ENCODE results near the gene SPCS2. TPM values are rescaled to one million over a fixed set of nuclear protein-coding genes. Genes with fewer than 3 reads are reported as not detected.

Gene SPCS2
- total and polyA plus RNA-seq, 3 donors from 2014 or later = 37.0 to 152 (median 61.1) TPM

DNA sequence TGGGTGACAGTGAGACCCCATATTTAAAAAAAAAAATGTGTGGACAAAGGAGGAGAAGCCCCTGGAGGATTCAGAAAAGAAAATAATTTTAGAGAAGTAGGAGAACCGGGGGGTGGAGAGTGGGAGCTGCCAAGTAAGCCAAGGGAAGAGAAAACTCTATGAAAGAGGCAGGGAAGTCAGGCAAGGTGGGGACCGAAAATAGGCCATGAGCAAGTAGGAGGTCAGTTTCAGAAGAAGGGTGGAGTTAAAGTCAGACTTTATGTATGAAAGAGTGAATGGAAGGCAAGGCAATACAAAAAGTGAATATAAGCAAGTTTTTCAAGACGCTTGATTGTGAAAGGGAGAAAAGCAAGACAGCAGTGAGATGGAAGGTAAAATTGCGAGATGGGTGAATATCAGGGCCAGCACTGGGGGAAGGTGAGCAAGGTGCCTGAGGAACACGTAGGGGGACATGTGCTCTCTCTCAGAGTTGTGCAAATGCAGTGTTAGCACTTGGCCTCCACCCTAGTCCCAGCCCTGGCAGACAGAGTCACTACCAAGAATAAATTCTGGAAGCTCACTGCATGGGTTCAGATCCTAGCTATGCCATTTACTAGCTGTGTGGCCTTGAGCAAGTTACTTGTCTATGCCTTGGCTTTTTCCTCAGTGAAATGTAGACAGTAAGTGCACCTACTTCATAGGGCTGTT lies 6.8 kb upstream of the SPCS2 start:
- TF ChIP-seq, protein P1, sequence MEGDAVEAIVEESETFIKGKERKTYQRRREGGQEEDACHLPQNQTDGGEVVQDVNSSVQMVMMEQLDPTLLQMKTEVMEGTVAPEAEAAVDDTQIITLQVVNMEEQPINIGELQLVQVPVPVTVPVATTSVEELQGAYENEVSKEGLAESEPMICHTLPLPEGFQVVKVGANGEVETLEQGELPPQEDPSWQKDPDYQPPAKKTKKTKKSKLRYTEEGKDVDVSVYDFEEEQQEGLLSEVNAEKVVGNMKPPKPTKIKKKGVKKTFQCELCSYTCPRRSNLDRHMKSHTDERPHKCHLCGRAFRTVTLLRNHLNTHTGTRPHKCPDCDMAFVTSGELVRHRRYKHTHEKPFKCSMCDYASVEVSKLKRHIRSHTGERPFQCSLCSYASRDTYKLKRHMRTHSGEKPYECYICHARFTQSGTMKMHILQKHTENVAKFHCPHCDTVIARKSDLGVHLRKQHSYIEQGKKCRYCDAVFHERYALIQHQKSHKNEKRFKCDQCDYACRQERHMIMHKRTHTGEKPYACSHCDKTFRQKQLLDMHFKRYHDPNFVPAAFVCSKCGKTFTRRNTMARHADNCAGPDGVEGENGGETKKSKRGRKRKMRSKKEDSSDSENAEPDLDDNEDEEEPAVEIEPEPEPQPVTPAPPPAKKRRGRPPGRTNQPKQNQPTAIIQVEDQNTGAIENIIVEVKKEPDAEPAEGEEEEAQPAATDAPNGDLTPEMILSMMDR (IDR thresholded peaks at IDR 0.05) = no peak
- no peak for TF ChIP-seq POLR2A (IDR thresholded peaks at IDR 0.05)
- WGBS, 2 donors = 90% methylated on average over 5 of the region's 5 CpGs
- intact Hi-C loops (cut with DNase I; ENCODE audit: low total_unique reads) = loop anchor here (10.0 kb wide), 1 partner anchor 303 kb away; the partner anchor contains the start of gene TPBGL
- no peaks in the 10 kb centered on the region for H3K36me3 ChIP-seq (ENCODE audit: low read depth, missing control alignments)
- no peak overlapping the region for H3K27ac ChIP-seq
- no peaks in the 10 kb centered on the region for H3K4me1 ChIP-seq
- H3K27me3 ChIP-seq = no peaks in the 10 kb centered on the region
- no peak overlapping the region for H3K4me3 ChIP-seq
- no peak for DNase-seq
- H3K9me3 ChIP-seq = no peaks in the 10 kb centered on the region

DNA sequence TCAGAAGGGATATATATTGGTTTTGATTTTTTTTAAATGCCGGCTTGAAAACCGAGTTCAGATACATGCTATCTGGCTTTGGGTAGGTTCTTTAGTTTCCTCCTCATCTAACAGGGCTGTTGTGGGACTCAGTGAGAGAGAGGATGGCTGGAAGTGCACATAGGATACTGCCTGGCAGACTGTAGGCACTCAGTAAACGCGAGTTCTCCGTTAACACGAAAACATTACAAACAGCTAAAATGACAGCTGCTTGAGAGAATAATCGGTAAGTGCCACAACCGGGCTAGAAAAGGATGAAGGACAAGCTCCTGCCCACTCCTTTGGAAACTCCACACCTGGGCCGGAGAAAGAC lies 544 bp upstream of the SPCS2 start:
- no peak for TF ChIP-seq POLR2A (IDR thresholded peaks at IDR 0.05)
- TF ChIP-seq, protein P1 (IDR thresholded peaks at IDR 0.05) = no peak
- peak overlapping the region; percentile 92 to 93 for H3K4me3 ChIP-seq
- no peaks in the 10 kb centered on the region for H3K9me3 ChIP-seq
- DNase-seq = no peak
- intact Hi-C loops (cut with DNase I; ENCODE audit: low total_unique reads) = loop anchor here (10.0 kb wide), 1 partner anchor 296 kb away; the partner anchor contains the start of gene TPBGL
- peaks cover 26% of the 10 kb centered on the region for H3K4me1 ChIP-seq
- no peaks in the 10 kb centered on the region for H3K36me3 ChIP-seq (ENCODE audit: low read depth, missing control alignments)
- no peaks in the 10 kb centered on the region for H3K27me3 ChIP-seq
- 0 to 1% methylated on average over 9 of the region's 9 CpGs for WGBS, 2 donors
- peak overlapping the region; percentile 87 to 92 for H3K27ac ChIP-seq

DNA sequence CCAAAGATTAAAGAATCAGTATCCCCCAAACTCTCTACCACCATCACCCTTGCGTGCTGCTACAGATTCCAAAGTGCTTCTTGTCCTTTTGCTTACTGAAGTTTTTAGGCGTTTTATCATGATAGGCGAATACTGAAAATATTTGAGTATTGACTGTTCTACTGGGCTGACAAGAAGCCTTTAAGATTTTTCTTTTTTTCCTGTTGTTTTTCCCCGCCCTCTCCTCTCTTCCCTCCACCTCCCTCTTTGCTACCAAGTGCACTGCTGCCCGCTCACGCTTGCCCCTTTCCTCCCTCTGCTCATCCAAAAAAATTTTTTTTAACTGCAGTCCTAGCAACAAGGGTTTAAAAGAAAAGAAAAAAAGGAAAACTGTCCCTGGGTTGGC lies 679 bp downstream of the SPCS2 start:
- no peaks in the 10 kb centered on the region for H3K9me3 ChIP-seq
- peak overlapping the region; percentile 87 to 92 for H3K27ac ChIP-seq
- TF ChIP-seq, protein P1 (IDR thresholded peaks at IDR 0.05) = no peak
- peaks cover 26% of the 10 kb centered on the region for H3K4me1 ChIP-seq
- no peaks in the 10 kb centered on the region for H3K27me3 ChIP-seq
- peak overlapping the region; percentile 92 to 93 for H3K4me3 ChIP-seq
- no peaks in the 10 kb centered on the region for H3K36me3 ChIP-seq (ENCODE audit: low read depth, missing control alignments)
- 1% methylated on average over 6 of the region's 6 CpGs for WGBS, 2 donors
- no peak for DNase-seq
- intact Hi-C loops (cut with DNase I; ENCODE audit: low total_unique reads) = loop anchor here (10.0 kb wide), 1 partner anchor 295 kb away; the partner anchor contains the start of gene TPBGL

DNA sequence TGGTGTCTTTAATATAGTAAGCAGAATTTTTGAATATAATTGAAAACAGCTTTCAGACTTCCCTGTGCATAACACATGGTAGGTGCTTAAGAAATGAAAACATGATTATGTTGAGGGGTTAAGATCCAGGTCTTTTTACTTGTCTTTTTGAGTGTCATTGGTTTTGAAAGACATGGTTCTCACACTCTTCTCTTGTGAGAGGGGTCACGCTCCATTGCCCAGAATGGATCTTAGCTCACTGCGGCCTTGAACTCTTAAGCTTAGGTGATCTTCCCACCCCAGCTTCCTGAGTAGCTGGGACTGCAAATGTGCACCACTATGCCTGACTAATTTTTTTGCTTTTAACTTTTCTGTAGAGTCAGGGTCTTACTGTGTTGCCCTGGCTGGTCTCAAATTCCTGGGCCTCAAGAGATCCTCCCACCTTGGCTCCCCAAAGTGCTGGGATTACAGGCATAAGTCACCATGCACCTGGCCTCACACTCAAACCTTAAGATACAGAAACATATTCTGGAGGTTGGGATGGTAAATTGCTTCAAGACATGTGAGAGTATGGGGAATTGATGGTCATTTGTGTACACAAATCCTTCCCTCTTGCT lies 1.4 kb downstream of the SPCS2 start:
- TF ChIP-seq, protein P1 (IDR thresholded peaks at IDR 0.05) = no peak
- TF ChIP-seq POLR2A (IDR thresholded peaks at IDR 0.05) = no peak
- Histone ChIP-seq H3K36me3 (ENCODE audit: low read depth, missing control alignments) (no peaks in the 10 kb centered on the region), H3K4me1 (peaks cover 26% of the 10 kb centered on the region), H3K4me3 (no peak overlapping the region), H3K27ac (no peak overlapping the region), H3K27me3 (no peaks in the 10 kb centered on the region), H3K9me3 (no peaks in the 10 kb centered on the region)
- 55 to 59% methylated on average over 2 of the region's 2 CpGs for WGBS, 2 donors
- intact Hi-C loops (cut with DNase I; ENCODE audit: low total_unique reads) = no loop called here
- no peak for DNase-seq

Measured in testis (tissue), 3 donors.